Erythroblast (primary cell): ENCODE data around the gene LMO2.

Experiments
- GATA1 ChIP-seq: IDR thresholded peaks from 2 replicates; pipeline ENCODE4 v1.6.1; 2011; ENCODE audit warnings: low read depth, mild to moderate bottlenecking, control low read depth, low read length, moderate library complexity
- POLR2A ChIP-seq: IDR thresholded peaks from 2 replicates; pipeline ENCODE4 v1.6.1; 2011; ENCODE audit warnings: mild to moderate bottlenecking, low read length

- TF ChIP-seq POLR2A (no peak), GATA1 (no peak)
These were observed 72.4 kb downstream of the LMO2 start for GRCh38 chr11:33819278-33820035.
